DMS79 (cell line): ENCODE measurements around the gene BHLHE23.
"Not testable (repeated sequence)": the region's sequence is repeated elsewhere in the genome, so short reads cannot be mapped to it uniquely, and the experiment has no call there.

Experiments used
- DNase-seq: peaks from one replicate; lab custom pipeline; 2025; lab: John Stamatoyannopoulos, UW

The BHLHE23 gene

GRCh38 chr20:62961310-62961783, 45.4 kb downstream of the BHLHE23 start:
- no peak for DNase-seq

DNA sequence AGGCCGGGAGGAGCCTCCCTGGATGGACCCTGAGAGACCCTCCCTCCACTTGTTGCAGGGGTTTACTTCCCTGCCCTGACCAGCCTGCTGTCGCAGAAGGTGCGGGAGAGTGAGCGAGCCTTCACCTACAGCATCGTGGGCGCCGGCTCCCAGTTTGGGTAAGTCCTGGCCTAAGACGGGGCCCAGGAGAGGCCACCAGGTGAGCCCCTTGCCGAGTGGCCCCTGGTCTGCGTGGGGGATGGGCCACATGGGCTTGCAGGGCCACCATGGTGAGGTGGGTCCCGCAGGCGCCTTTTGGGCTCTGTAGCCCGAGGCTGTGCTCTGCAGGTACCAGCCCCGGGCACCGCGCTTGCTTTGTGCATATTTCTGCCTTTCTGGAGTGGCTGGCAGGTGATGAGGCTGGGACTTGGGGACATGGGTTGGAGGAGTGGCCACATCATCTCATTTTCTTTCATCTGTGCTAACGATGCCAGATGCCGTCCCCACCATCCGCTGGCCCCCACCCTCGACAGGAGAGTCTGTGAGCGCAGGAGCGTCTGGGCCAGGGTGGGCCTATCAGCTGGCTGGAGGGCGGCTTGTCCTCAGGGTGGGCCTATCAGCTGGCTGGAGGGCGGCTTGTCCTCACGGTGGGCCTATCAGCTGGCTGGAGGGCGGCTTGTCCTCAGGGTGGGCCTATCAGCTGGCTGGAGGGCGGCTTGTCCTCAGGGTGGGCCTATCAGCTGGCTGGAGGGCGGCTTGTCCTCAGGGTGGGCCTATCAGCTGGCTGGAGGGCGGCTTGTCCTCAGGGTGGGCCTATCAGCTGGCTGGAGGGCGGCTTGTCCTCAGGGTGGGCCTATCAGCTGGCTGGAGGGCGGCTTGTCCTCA, 46.1 kb downstream of the BHLHE23 start:
- DNase-seq = not testable (repeated sequence)

- no peak for DNase-seq
Observed at GRCh38 chr20:62959998-62960436, 46.7 kb downstream of the BHLHE23 start.

DNA sequence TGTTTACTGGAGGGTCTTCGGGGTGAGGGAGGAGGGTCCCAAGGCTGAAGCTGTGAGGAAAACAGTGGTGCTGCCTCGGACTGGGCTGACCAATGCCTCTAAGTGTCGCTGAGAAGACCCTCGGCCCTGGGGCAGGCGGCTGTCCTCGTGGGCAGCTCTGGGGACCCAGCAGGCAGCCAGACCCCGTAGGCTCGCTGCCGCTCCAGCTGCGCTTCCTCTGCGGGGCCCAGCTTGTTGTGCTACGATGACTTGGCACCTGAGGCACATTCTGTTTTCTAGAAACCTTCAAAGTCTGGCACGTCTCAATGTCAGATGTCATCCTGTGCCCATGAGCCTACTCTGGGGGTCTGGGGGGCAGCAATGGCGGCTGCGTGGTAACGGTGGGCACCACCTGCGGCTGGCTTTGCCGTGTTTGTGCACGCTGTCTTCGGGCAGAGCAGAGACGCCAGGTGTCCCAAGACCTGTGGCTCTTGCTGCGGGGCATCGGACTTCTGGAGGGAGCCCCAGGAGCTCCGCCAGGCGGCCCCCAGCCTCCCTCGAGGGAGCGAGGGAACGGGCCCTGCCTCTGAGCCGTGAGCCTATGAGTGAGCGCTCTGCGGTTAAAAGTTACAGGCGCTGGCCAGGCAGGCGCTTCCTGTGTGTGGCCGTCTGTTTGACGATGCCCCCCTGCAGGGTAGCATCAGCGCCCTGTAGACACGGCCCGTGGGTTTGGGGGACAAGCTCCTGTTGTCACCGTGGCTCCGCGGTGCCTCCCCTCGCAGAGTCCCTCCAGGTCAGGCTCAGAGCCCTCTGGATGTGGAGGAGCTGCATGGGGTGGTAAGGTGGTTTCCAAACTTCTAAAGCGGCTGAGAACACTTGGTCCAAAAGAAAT, 47.4 kb downstream of the BHLHE23 start:
- no peak for DNase-seq

DNA sequence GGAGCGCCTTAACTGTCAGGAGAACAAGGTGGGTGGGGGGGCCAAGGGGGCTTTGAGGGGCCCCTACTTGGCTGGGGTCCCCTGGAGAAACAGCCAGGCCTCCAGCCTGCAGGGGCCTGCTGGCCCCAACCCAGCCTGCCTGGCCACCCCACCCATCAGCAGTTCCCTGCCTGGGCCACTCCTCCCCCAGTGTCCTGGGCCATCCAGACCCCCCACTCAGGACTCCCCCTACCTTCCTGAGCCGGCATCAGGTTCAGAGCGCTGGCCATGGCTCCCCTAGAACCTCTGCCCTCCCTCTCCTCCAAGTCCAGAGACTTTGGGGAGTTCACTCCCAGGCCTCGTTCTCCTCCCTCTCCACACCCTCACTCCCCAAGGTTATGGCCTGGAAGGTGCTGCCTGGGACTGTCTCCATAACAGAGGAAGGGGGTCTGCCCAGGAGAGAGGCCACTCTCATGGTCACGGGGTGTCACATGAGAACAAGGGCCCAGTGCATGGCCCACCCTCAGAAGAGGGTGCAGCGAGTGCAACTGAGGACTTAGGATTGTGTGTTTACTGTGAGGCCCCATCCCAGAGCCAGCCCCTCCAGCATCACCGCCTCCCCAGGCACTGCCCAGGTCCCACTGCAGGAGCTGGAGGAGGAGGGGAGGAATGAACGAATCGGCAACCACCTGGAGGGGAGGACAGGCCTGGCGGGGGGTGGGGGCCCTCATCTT, 48.2 kb downstream of the BHLHE23 start:
- no peak for DNase-seq

- DNase-seq = no peak
Observed at GRCh38 chr20:62957136-62958117, 49.3 kb downstream of the BHLHE23 start.

- no peak for DNase-seq
Observed at GRCh38 chr20:62956387-62957135, 50.2 kb downstream of the BHLHE23 start.
